GM12878 (cell line): ENCODE data around the gene FRMPD2. TPM values are rescaled to one million over a fixed set of nuclear protein-coding genes. Genes with fewer than 3 reads are reported as not detected.
"Not testable (repeated sequence)": the region's sequence is repeated elsewhere in the genome, so short reads cannot be mapped to it uniquely, and the experiment has no call there.

Experiments
- ATAC-seq: fragments of 200-7000 bp; cut with Tn5 transposase; 3 replicates; pipeline ENCODE4 v1.9.1; 2020; ENCODE audit warnings: mild to moderate bottlenecking, moderate library complexity
- BruUV-seq: library from RNA; stranded (reverse); fragments of 400-500 nt; replicated peaks from 2 replicates; lab custom pipeline; 2021; lab: Mats Ljungman, UMichigan
- CTCF ChIA-PET: fragments of 300-600 bp; sonication (Branson Sonifier 250); formaldehyde crosslinking; extraction: SDS; loops from one replicate; lab custom pipeline; 2021; ENCODE audit warnings: inconsistent platforms; lab: Yijun Ruan, JAX
- POLR2A ChIA-PET: fragments of 350-600 bp; formaldehyde crosslinking; extraction: SDS; loops from one replicate; lab custom pipeline; 2021; ENCODE audit warnings: inconsistent platforms; lab: Charles Lee
- RAD21 ChIA-PET: fragments of 300-600 bp; sonication (Branson Sonifier 250); formaldehyde crosslinking; loops from one replicate; lab custom pipeline; 2023; ENCODE audit warnings: antibody characterized with exemption; ENCODE audit not compliant: unreplicated experiment; lab: Charles Lee
- SMC1A ChIA-PET: fragments of 300-600 bp; sonication (Branson Sonifier 250); formaldehyde crosslinking; loops from one replicate; lab custom pipeline; 2023; ENCODE audit not compliant: unreplicated experiment, uncharacterized antibody; lab: Charles Lee
- DNase-seq: peaks from one replicate; pipeline ENCODE4 v3.0.0-alpha.2; 2011; ENCODE audit warnings: low read depth, low spot score
- FAIRE-seq: peaks from 3 replicates; lab custom pipeline; 2011; peaks lifted over from hg19 to GRCh38; lab: Jason Lieb, UNC
- H2AFZ ChIP-seq: 2 replicates; pipeline ENCODE4 v1.6.0; 2011; ENCODE audit warnings: low read depth, low read length, control low read depth; ENCODE audit not compliant: control insufficient read depth
- H3K27ac ChIP-seq: 2 replicates; pipeline ENCODE4 v1.5.1; 2011; ENCODE audit warnings: control low read depth; ENCODE audit not compliant: control insufficient read depth, insufficient read depth
- H3K27me3 ChIP-seq, 2 experiments: replicated peaks in 1 of 2; 2 replicates each; pipeline versions ENCODE4 v1.6.0 to v1.6.1; 2011; ENCODE audit warnings: low read length in 1 of 2; ENCODE audit not compliant: control insufficient read depth in 2 of 2, insufficient read depth in 2 of 2
- H3K36me3 ChIP-seq, 2 experiments: 2 replicates each; pipeline ENCODE4 v1.5.1; 2011; ENCODE audit warnings: low read length in 1 of 2; ENCODE audit not compliant: control insufficient read depth in 2 of 2, insufficient read depth in 2 of 2
- H3K4me1 ChIP-seq: 2 replicates; pipeline ENCODE4 v1.6.1; 2011; ENCODE audit warnings: mild to moderate bottlenecking, low read length, moderate library complexity, mixed read lengths; ENCODE audit not compliant: control insufficient read depth, insufficient read depth
- H3K4me2 ChIP-seq: 2 replicates; pipeline ENCODE4 v1.6.0; 2011; ENCODE audit warnings: control low read depth; ENCODE audit not compliant: control insufficient read depth, insufficient read depth
- H3K4me3 ChIP-seq: fragments of 200-600 bp; sonication (generic); 2 replicates; pipeline ENCODE4 v1.5.1; 2016
- H3K79me2 ChIP-seq: 2 replicates; pipeline ENCODE4 v1.6.0; 2011; ENCODE audit warnings: low read length; ENCODE audit not compliant: control insufficient read depth, insufficient read depth
- H3K9ac ChIP-seq: 2 replicates; pipeline ENCODE4 v1.8.0; 2011; ENCODE audit warnings: low read length, control low read depth, mixed read lengths; ENCODE audit not compliant: control insufficient read depth, insufficient read depth
- H3K9me3 ChIP-seq: replicated peaks from 3 replicates; pipeline ENCODE4 v1.5.1; 2011; ENCODE audit warnings: mild to moderate bottlenecking, low read length; ENCODE audit not compliant: control insufficient read depth, insufficient read depth
- H4K20me1 ChIP-seq: 2 replicates; pipeline ENCODE4 v1.6.0; 2011; ENCODE audit not compliant: control insufficient read depth, insufficient read depth
- CTCF ChIP-seq, 3 experiments: IDR thresholded peaks in 2 of 3; conservative IDR thresholded peaks in 1 of 3; 2 replicates each; pipeline ENCODE4 v1.5.1; 2011; ENCODE audit warnings: low read depth in 3 of 3, low read length in 3 of 3, mild to moderate bottlenecking in 3 of 3, control low read depth in 2 of 3, moderate library complexity in 2 of 3, inconsistent platforms in 1 of 3, mixed read lengths in 1 of 3; ENCODE audit not compliant: control insufficient read depth in 2 of 3, insufficient read depth in 1 of 3; ENCODE audit errors: extremely low read depth in 1 of 3
- EP300 ChIP-seq, 2 experiments: fragments of 150-350 bp in 1 of 2; IDR thresholded peaks; 2 replicates each; pipeline ENCODE4 v1.6.1; 2011 to 2012; ENCODE audit warnings: low read depth in 2 of 2, low read length in 2 of 2, borderline replicate concordance in 1 of 2, improper control_type of control experiment in 1 of 2, inconsistent platforms in 1 of 2; ENCODE audit not compliant: control insufficient read depth in 1 of 2
- FOXM1 ChIP-seq: IDR thresholded peaks from 2 replicates; pipeline ENCODE4 v1.6.1; 2012; ENCODE audit warnings: low read depth, mild to moderate bottlenecking, inconsistent platforms, low read length, moderate library complexity
- IRF5 ChIP-seq: fragments of 450-650 bp; IDR thresholded peaks from 2 replicates; pipeline ENCODE4 v1.6.1; 2017; ENCODE audit warnings: borderline replicate concordance
- JUND ChIP-seq: IDR thresholded peaks from 2 replicates; pipeline ENCODE4 v1.6.1; 2012; ENCODE audit warnings: low read depth, mild to moderate bottlenecking, low read length, improper control_type of control experiment, moderate library complexity
- MEF2A ChIP-seq: IDR thresholded peaks from 2 replicates; pipeline ENCODE4 v1.6.1; 2011; ENCODE audit warnings: low read depth, mild to moderate bottlenecking, low read length, moderate library complexity; ENCODE audit not compliant: insufficient read depth
- SIN3A ChIP-seq: IDR thresholded peaks from 2 replicates; pipeline ENCODE4 v1.6.1; 2012; ENCODE audit warnings: low read depth, low read length, improper control_type of control experiment
- SMARCA5 ChIP-seq: fragments of 450-650 bp; IDR thresholded peaks from 2 replicates; pipeline ENCODE4 v1.6.1; 2017; ENCODE audit warnings: mild to moderate bottlenecking
- WGBS: methylation state at CpG from one replicate; pipeline ENCODE4 v1.1.6; 2016; ENCODE audit warnings: low lambda C conversion rate; ENCODE audit not compliant: insufficient replicate concordance, insufficient coverage; ENCODE audit errors: missing lambda C conversion rate; 5-methylcytosine and 5-hydroxymethylcytosine counted together
- in situ Hi-C: fragments of 300-500 bp; cut with MboI; formaldehyde crosslinking; loops from 9 replicates; pipeline ENCODE4 v1.14.3; 2018; ENCODE audit warnings: mixed read lengths
- intact Hi-C: fragments of 100-400 bp; cut with micrococcal nuclease; formaldehyde crosslinking; loops from one replicate; pipeline ENCODE4 v1.14.2; 2022; ENCODE audit not compliant: unreplicated experiment
- polyA plus RNA-seq, 11 experiments: library from polyadenylated mRNA; depleted of rRNA in 4 of 11; unstranded in 6 of 11; stranded (reverse) in 5 of 11; fragments of >200 nt; fragmentation: Nextera tagmentation in 4 of 11; fragmentation: Illumina TruSeq in 1 of 11; extraction: Ambion mirVana in 4 of 11; extraction: Trizol in 1 of 11; gene quantifications; 1 replicate in 1 of 11; 2 replicates in 10 of 11; pipeline versions ENCODE4 v1.2.1 to v1.2.3, GENCODE V29; 2011 to 2016; ENCODE audit warnings: inconsistent platforms in 2 of 11, missing spikeins in 2 of 11, low read depth in 1 of 11
- total RNA-seq, 4 experiments: library from RNA; depleted of rRNA in 3 of 4; stranded (reverse); fragments of >200 nt in 3 of 4; fragmentation: Illumina TruSeq in 1 of 4; extraction: Trizol in 1 of 4; gene quantifications; 2 replicates each; pipeline versions ENCODE4 v1.2.1 to v1.2.3, GENCODE V29; 2013 to 2021

FRMPD2 gene
- total and polyA plus RNA-seq, 10 of the 15 experiments (the other 5 are each of a cell fraction or from before 2014, with no cell fraction given), result 0.38 to 5.7 (median 1.4) TPM

GRCh38 chr10:48186264-48186804, 88.2 kb downstream of the FRMPD2 start:
- H3K27ac ChIP-seq, CTCF ChIA-PET, DNase-seq, H3K9me3 ChIP-seq, RAD21 ChIA-PET, in situ Hi-C loops, H3K27me3 ChIP-seq, H4K20me1 ChIP-seq, H2AFZ ChIP-seq, BruUV-seq, H3K9ac ChIP-seq, POLR2A ChIA-PET, FAIRE-seq, H3K79me2 ChIP-seq, H3K4me3 ChIP-seq, H3K4me1 ChIP-seq, intact Hi-C loops, ATAC-seq, H3K4me2 ChIP-seq, H3K36me3 ChIP-seq: not testable (repeated sequence)
- WGBS, result 50% methylated on average over 9 of the region's 9 CpGs
- SMC1A ChIA-PET, result interaction anchor here (2.1 kb wide), 1 partner anchor 10 kb away, joined by 7 read pairs; no protein-coding TSS in a partner anchor

DNA sequence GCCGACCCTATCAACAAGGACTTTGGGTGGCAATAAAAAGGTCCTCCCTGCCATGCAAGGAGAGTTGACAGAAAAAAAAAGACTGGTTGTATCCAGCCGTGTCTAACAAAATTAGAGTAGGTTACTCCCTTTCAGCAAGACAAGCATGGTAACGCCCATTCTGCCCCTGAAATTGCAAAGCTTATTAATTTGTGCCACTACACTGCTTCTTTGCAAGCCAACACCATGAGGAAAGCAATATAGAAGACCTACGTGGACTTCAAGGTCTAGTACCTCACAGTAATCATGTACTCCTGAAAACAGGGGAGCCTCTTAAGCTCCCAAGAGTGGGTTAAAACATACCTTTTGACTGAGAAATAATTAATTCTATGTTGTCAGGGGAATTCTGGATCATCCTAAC, 90.3 kb downstream of the FRMPD2 start:
- no peak overlapping the region for H3K4me2 ChIP-seq
- TF ChIP-seq CTCF (IDR thresholded peaks at IDR 0.05 in 2 of 3, conservative IDR thresholded peaks at IDR 0.05 in 1 of 3; ENCODE audit: control insufficient read depth in 2 of 3, extremely low read depth in 1 of 3, insufficient read depth in 1 of 3, low read depth in 3 of 3, low read length in 3 of 3) (no peak), JUND (no peak), SIN3A (no peak), FOXM1 (no peak), IRF5 (no peak), SMARCA5 (no peak), MEF2A (no peak), EP300 (IDR thresholded peaks at IDR 0.05; ENCODE audit: borderline replicate concordance in 1 of 2, control insufficient read depth in 1 of 2, low read depth in 2 of 2, low read length in 2 of 2) (no peak)
- TF ChIP-seq, all 136 proteins: peak for 0
- Histone ChIP-seq H3K9me3 (no peaks in the 10 kb centered on the region), H3K27ac (no peak overlapping the region), H3K9ac (no peak overlapping the region), H2AFZ (no peak overlapping the region), H3K4me1 (no peaks in the 10 kb centered on the region), H3K36me3 (no peaks in the 10 kb centered on the region), H3K27me3 (peaks cover 0 to 3% of the 10 kb centered on the region in 2 experiments; a peak in 3 of 4 replicates), H3K4me3 (no peak overlapping the region), H4K20me1 (no peaks in the 10 kb centered on the region), H3K79me2 (no peaks in the 10 kb centered on the region)
- in situ Hi-C loops (no loop called here), intact Hi-C loops (no loop called here)
- no peak for ATAC-seq
- ChIA-PET CTCF (interaction anchor here (1.6 kb wide), 1 partner anchor 127 kb away, joined by 5 read pairs; no protein-coding TSS in a partner anchor), SMC1A (no interaction called here), POLR2A (no interaction called here), RAD21 (no interaction called here)
- no TSS peak for BruUV-seq
- DNase-seq, result no peak
- 39% methylated on average over 4 of the region's 4 CpGs for WGBS
- no peak for FAIRE-seq
